Endothelial cell of umbilical vein (primary cell): Measurements from ENCODE around the gene HGFAC. TPM values are rescaled to one million over a fixed set of nuclear protein-coding genes. Genes with fewer than 3 reads are reported as not detected.

Experiments used
- BruUV-seq: library from RNA; stranded (reverse); fragments of 400-500 nt; replicated peaks from 2 replicates; lab custom pipeline; 2021; lab: Mats Ljungman, UMichigan
- CTCF ChIA-PET: fragments of 300-600, 350-600 bp; sonication (Branson Sonifier 250); formaldehyde crosslinking; loops from one replicate; lab custom pipeline; 2021; ENCODE audit warnings: antibody characterized with exemption, inconsistent platforms; lab: Charles Lee
- POLR2A ChIA-PET: fragments of 300-600, 350-600 bp; sonication (Branson Sonifier 250); formaldehyde crosslinking; loops from one replicate; lab custom pipeline; 2021; ENCODE audit warnings: antibody characterized with exemption, inconsistent platforms; lab: Charles Lee
- DNase-seq: peaks from one replicate; pipeline ENCODE4 v3.0.0-alpha.2; 2011; ENCODE audit warnings: low read depth, low spot score
- FAIRE-seq: peaks from 2 replicates; lab custom pipeline; 2011; peaks lifted over from hg19 to GRCh38; lab: Jason Lieb, UNC
- H2AFZ ChIP-seq: 2 replicates; pipeline ENCODE4 v1.6.0; 2012; ENCODE audit warnings: low read depth, low read length, control low read depth, inconsistent platforms
- H3K27ac ChIP-seq: 2 replicates; pipeline ENCODE4 v1.5.1; 2011; ENCODE audit warnings: low read depth, mild to moderate bottlenecking, control low read depth, low read length, moderate library complexity; ENCODE audit not compliant: insufficient read depth
- H3K27me3 ChIP-seq, 2 experiments: 2 replicates each; pipeline versions ENCODE4 v1.6.0 to v1.6.1; 2011; ENCODE audit warnings: low read length in 2 of 2, mixed read lengths in 1 of 2; ENCODE audit not compliant: control insufficient read depth in 2 of 2, insufficient read depth in 2 of 2
- H3K36me3 ChIP-seq, 2 experiments: 2 replicates in 1 of 2; 3 replicates in 1 of 2; pipeline ENCODE4 v1.5.1; 2011; ENCODE audit warnings: low read length in 2 of 2, mild to moderate bottlenecking in 1 of 2, moderate library complexity in 1 of 2; ENCODE audit not compliant: control insufficient read depth in 2 of 2, insufficient read depth in 2 of 2; ENCODE audit errors: extremely low read depth in 1 of 2
- H3K4me1 ChIP-seq: 3 replicates; pipeline ENCODE4 v1.5.1; 2011; ENCODE audit warnings: mild to moderate bottlenecking, low read length; ENCODE audit not compliant: control insufficient read depth, insufficient read depth; ENCODE audit errors: extremely low read depth
- H3K4me2 ChIP-seq: 2 replicates; pipeline ENCODE4 v1.6.1; 2011; ENCODE audit warnings: low read length, control low read depth, mixed read lengths; ENCODE audit not compliant: insufficient read depth
- H3K4me3 ChIP-seq, 3 experiments: fragments of 200-600 bp in 1 of 3; sonication (generic), shearing (Covaris generic) in 1 of 3; replicated peaks in 1 of 3; 2 replicates each; pipeline ENCODE4 v1.5.1; 2011 to 2016; ENCODE audit warnings: control low read depth in 3 of 3, low read length in 3 of 3, mild to moderate bottlenecking in 2 of 3, inconsistent platforms in 1 of 3, low read depth in 1 of 3, moderate library complexity in 1 of 3; ENCODE audit not compliant: insufficient read depth in 1 of 3
- H3K79me2 ChIP-seq: 2 replicates; pipeline ENCODE4 v1.6.0; 2012; ENCODE audit warnings: low read length, inconsistent platforms; ENCODE audit not compliant: control insufficient read depth, insufficient read depth
- H3K9ac ChIP-seq: replicated peaks from 2 replicates; pipeline ENCODE3; 2011; ENCODE audit warnings: low read length, control low read depth; ENCODE audit not compliant: insufficient read depth; ENCODE audit errors: extremely low read depth
- H3K9me1 ChIP-seq: replicated peaks from 3 replicates; pipeline ENCODE4 v1.6.0; 2011; ENCODE audit warnings: mild to moderate bottlenecking, low read length; ENCODE audit not compliant: control insufficient read depth, insufficient read depth; ENCODE audit errors: extremely low read depth
- H3K9me3 ChIP-seq: replicated peaks from 2 replicates; pipeline ENCODE4 v1.5.1; 2012; ENCODE audit warnings: low read length, inconsistent platforms; ENCODE audit not compliant: control insufficient read depth, insufficient read depth
- H4K20me1 ChIP-seq: replicated peaks from 2 replicates; pipeline ENCODE3; 2011; ENCODE audit warnings: mild to moderate bottlenecking, low read length; ENCODE audit not compliant: control insufficient read depth, insufficient read depth; ENCODE audit errors: extremely low read depth
- EZH2 ChIP-seq: IDR thresholded peaks from 2 replicates; pipeline ENCODE4 v1.6.1; 2012; ENCODE audit warnings: borderline replicate concordance, low read depth, mild to moderate bottlenecking, moderate library complexity, low read length, inconsistent platforms; ENCODE audit not compliant: severe bottlenecking
- FOS ChIP-seq: IDR thresholded peaks from 2 replicates; pipeline ENCODE4 v1.6.1; 2011; ENCODE audit warnings: mild to moderate bottlenecking, low read length, moderate library complexity, borderline replicate concordance; ENCODE audit not compliant: insufficient read depth
- GATA2 ChIP-seq: IDR thresholded peaks from 2 replicates; pipeline ENCODE4 v1.7.0; 2011; ENCODE audit warnings: low read depth, mild to moderate bottlenecking, moderate library complexity, mixed read lengths, low read length; ENCODE audit not compliant: insufficient read length, insufficient read depth
- JUN ChIP-seq: IDR thresholded peaks from 2 replicates; pipeline ENCODE4 v1.6.1; 2011; ENCODE audit warnings: borderline replicate concordance, low read depth; ENCODE audit not compliant: insufficient read length, insufficient read depth
- MYC ChIP-seq: IDR thresholded peaks from one replicate; pipeline ENCODE4 v1.6.1; 2011; ENCODE audit warnings: mild to moderate bottlenecking, low read depth, low read length
- POLR2A ChIP-seq: IDR thresholded peaks from 2 replicates; pipeline ENCODE4 v1.6.1; 2012; ENCODE audit warnings: low read depth, mild to moderate bottlenecking, control low read depth, low read length
- POLR2AphosphoS5 ChIP-seq: IDR thresholded peaks from 2 replicates; pipeline ENCODE4 v1.6.1; 2012; ENCODE audit warnings: low read depth, mild to moderate bottlenecking, control low read depth, low read length, moderate library complexity; ENCODE audit not compliant: insufficient read depth
- dilution Hi-C: fragments of 300-500 bp; cut with MboI; formaldehyde crosslinking; loops from one replicate; pipeline ENCODE4 v1.15.0; 2019; ENCODE audit warnings: low sequenced_read_pairs; ENCODE audit not compliant: extremely low pct_ligation_motif_present
- intact Hi-C: fragments of 100-400 bp; cut with micrococcal nuclease; formaldehyde crosslinking; loops from one replicate; pipeline ENCODE4 v1.10.0; 2022
- polyA plus RNA-seq, 4 experiments: library from polyadenylated mRNA; depleted of rRNA in 3 of 4; stranded (reverse) in 3 of 4; unstranded in 1 of 4; fragments of >200 nt; gene quantifications; 2 replicates each; pipeline versions ENCODE4 v1.2.1 to v1.2.3, GENCODE V29; 2011 to 2012; ENCODE audit warnings: missing spikeins in 1 of 4
- total RNA-seq: library from RNA; stranded (reverse); gene quantifications from 2 replicates; pipeline ENCODE4 v1.2.3, GENCODE V29; 2021
- TF ChIP-seq, protein P1 (sequence below): IDR thresholded peaks from 2 replicates; pipeline ENCODE4 v1.6.1; 2011; ENCODE audit not compliant: insufficient read depth, insufficient read length
- TF ChIP-seq, protein P2 (sequence below), 2 donors: IDR thresholded peaks; 1 replicate in 1 of 2; 2 replicates in 1 of 2; pipeline ENCODE4 v1.5.1; 2011; ENCODE audit warnings: low read length in 2 of 2, mild to moderate bottlenecking in 2 of 2, moderate library complexity in 2 of 2, control low read depth in 1 of 2, inconsistent platforms in 1 of 2, low read depth in 1 of 2; ENCODE audit not compliant: insufficient read depth in 1 of 2; ENCODE audit errors: extremely low read depth in 1 of 2

Gene HGFAC
- total and polyA plus RNA-seq, 2 donors (not counting 3 experiments of a cell fraction or from before 2014, with no cell fraction given) = 0.36 to 0.49 TPM

DNA sequence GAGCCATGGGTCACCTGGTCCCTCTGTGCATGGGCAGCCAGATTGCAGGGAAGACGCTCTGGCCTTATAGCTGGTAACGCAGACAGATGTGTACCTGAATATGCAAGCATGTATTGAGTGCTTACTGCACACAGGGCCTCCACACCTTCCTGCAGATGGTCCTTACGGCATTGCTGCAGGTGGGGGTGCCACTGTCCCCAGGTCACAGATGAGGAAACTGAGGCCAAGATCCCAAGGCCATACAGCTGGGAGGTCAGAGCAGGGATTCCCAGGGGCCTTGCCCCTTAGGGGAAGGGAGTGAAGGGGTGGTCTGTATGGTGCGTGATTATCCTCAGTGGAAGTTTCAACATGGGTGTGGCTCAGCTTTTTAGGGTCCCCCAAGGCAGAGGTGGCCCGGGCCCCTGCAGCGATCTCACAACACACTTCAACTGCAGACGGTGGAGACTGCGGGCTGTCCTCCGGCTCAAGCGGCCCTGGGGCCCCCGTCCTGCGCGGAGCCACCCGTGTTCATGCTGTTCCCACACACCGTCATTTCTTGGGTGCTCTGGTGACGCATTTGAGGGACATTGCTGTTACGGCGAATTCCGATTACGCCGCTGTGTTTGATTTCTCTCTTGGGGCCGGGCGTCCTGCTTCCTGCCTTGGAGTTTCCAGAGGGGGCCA, 29.5 kb downstream of the HGFAC start:
- no peaks in the 10 kb centered on the region for H3K79me2 ChIP-seq

More for the DNA sequence above, 29.5 kb downstream of the HGFAC start:
- no peaks in the 10 kb centered on the region for H4K20me1 ChIP-seq
- no peak for TF ChIP-seq MYC
- TF ChIP-seq, protein P1, sequence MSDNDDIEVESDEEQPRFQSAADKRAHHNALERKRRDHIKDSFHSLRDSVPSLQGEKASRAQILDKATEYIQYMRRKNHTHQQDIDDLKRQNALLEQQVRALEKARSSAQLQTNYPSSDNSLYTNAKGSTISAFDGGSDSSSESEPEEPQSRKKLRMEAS = no peak
- TF ChIP-seq, protein P2, sequence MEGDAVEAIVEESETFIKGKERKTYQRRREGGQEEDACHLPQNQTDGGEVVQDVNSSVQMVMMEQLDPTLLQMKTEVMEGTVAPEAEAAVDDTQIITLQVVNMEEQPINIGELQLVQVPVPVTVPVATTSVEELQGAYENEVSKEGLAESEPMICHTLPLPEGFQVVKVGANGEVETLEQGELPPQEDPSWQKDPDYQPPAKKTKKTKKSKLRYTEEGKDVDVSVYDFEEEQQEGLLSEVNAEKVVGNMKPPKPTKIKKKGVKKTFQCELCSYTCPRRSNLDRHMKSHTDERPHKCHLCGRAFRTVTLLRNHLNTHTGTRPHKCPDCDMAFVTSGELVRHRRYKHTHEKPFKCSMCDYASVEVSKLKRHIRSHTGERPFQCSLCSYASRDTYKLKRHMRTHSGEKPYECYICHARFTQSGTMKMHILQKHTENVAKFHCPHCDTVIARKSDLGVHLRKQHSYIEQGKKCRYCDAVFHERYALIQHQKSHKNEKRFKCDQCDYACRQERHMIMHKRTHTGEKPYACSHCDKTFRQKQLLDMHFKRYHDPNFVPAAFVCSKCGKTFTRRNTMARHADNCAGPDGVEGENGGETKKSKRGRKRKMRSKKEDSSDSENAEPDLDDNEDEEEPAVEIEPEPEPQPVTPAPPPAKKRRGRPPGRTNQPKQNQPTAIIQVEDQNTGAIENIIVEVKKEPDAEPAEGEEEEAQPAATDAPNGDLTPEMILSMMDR (IDR thresholded peaks at IDR 0.05; ENCODE audit: extremely low read depth in 1 of 2, insufficient read depth in 1 of 2, low read depth in 1 of 2, low read length in 2 of 2) = no peak
- no peak for TF ChIP-seq POLR2A
- no peak for TF ChIP-seq POLR2AphosphoS5
- no peak for TF ChIP-seq GATA2
- TF ChIP-seq EZH2 = no peak
- TF ChIP-seq JUN = no peak
- no peak for TF ChIP-seq FOS
- H2AFZ ChIP-seq = no peak overlapping the region
- no peak overlapping the region for H3K4me2 ChIP-seq
- H3K9ac ChIP-seq = no peak overlapping the region
- H3K4me3 ChIP-seq = no peak overlapping the region
- H3K4me1 ChIP-seq = no peaks in the 10 kb centered on the region
- DNase-seq (no peak), FAIRE-seq (no peak)
- no peaks in the 10 kb centered on the region for H3K9me1 ChIP-seq
- no peaks in the 10 kb centered on the region for H3K9me3 ChIP-seq
- POLR2A ChIA-PET = no interaction called here
- dilution Hi-C loops (no loop called here), intact Hi-C loops (no loop called here)
- BruUV-seq = no TSS peak
- H3K36me3 ChIP-seq = no peaks in the 10 kb centered on the region
- no peaks in the 10 kb centered on the region for H3K27me3 ChIP-seq
- no peak overlapping the region for H3K27ac ChIP-seq
- CTCF ChIA-PET = interaction anchor here (1.0 to 4.1 kb wide), 3 partner anchors 10 to 278 kb away, joined by 3 to 16 read pairs (median 4); no protein-coding TSS in a partner anchor
